Esophagus squamous epithelium (tissue), 5 donors: Measurements from ENCODE around the gene CASS4. TPM values are rescaled to one million over a fixed set of nuclear protein-coding genes. Genes with fewer than 3 reads are reported as not detected.

Experiments used
- DNase-seq: peaks from one replicate; lab custom pipeline; 2025; lab: John Stamatoyannopoulos, UW
- H3K27ac ChIP-seq, 4 donors: fragments of 200-600 bp; sonication (generic); one replicate each; pipeline ENCODE4 v1.5.1; 2016 to 2019; ENCODE audit warnings: mild to moderate bottlenecking in 1 of 4
- H3K27me3 ChIP-seq, 4 donors: fragments of 200-600 bp; sonication (generic); 1 replicate in 3 of 4; 2 replicates in 1 of 4; pipeline versions ENCODE4 v1.5.1 to v1.6.0; 2017 to 2021; ENCODE audit warnings: antibody characterized with exemption in 1 of 4
- H3K36me3 ChIP-seq, 3 donors: fragments of 200-600 bp; sonication (generic); one replicate each; pipeline ENCODE4 v1.5.1; 2016 to 2019
- H3K4me1 ChIP-seq, 3 donors: fragments of 200-600 bp; sonication (generic); one replicate each; pipeline ENCODE4 v1.5.1; 2017 to 2019
- H3K4me3 ChIP-seq, 4 donors: fragments of 200-600 bp; sonication (generic); 1 replicate in 3 of 4; 2 replicates in 1 of 4; pipeline ENCODE4 v1.5.1; 2016 to 2019; ENCODE audit warnings: mild to moderate bottlenecking in 2 of 4, moderate library complexity in 1 of 4
- H3K9me3 ChIP-seq, 3 donors: fragments of 200-600 bp; sonication (generic); one replicate each; pipeline ENCODE4 v1.5.1; 2016 to 2019
- POLR2A ChIP-seq, 4 donors: fragments of 450-650 bp; IDR thresholded peaks; one replicate each; pipeline ENCODE4 v1.6.1; 2017; ENCODE audit warnings: antibody characterized with exemption in 4 of 4, mild to moderate bottlenecking in 4 of 4, moderate library complexity in 3 of 4
- WGBS, 2 donors: methylation state at CpG; one replicate each; pipeline ENCODE4 v1.1.5; 2018; 5-methylcytosine and 5-hydroxymethylcytosine counted together
- intact Hi-C: fragments of 100-400 bp; cut with DNase I; formaldehyde crosslinking; loops from one replicate; pipeline ENCODE4 v1.15.0; 2022
- total RNA-seq, 4 donors: library from RNA; depleted of rRNA; stranded (reverse); fragments of >200 nt; gene quantifications; one replicate each; pipeline ENCODE4 v1.1.0, GENCODE V29; 2016
- TF ChIP-seq, protein P1 (sequence below), 6 experiments: fragments of 450-650 bp in 4 of 6; fragments of 200-600 bp in 2 of 6; sonication (generic) in 2 of 6; IDR thresholded peaks; one replicate each; pipeline ENCODE4 v1.5.1; 2016 to 2019; ENCODE audit warnings: antibody characterized with exemption in 6 of 6, mild to moderate bottlenecking in 4 of 6, moderate library complexity in 4 of 6
- donor health status: DM: yes; HTN: yes; CAD: no.

Gene CASS4
- total RNA-seq, 4 donors from 2014 or later, result 0.22 to 1.3 (median 0.63) TPM

- WGBS, 2 donors, result 21 to 35% methylated on average over 1 of the region's 1 CpG
- no peak for DNase-seq
- Histone ChIP-seq H3K4me1 (peaks cover 6 to 28% (median 7%) of the 10 kb centered on the region in 3 donors), H3K27me3 (no peaks in the 10 kb centered on the region), H3K27ac (no peak overlapping the region), H3K9me3 (no peaks in the 10 kb centered on the region), H3K36me3 (no peaks in the 10 kb centered on the region), H3K4me3 (no peak overlapping the region)
- TF ChIP-seq, protein P1, sequence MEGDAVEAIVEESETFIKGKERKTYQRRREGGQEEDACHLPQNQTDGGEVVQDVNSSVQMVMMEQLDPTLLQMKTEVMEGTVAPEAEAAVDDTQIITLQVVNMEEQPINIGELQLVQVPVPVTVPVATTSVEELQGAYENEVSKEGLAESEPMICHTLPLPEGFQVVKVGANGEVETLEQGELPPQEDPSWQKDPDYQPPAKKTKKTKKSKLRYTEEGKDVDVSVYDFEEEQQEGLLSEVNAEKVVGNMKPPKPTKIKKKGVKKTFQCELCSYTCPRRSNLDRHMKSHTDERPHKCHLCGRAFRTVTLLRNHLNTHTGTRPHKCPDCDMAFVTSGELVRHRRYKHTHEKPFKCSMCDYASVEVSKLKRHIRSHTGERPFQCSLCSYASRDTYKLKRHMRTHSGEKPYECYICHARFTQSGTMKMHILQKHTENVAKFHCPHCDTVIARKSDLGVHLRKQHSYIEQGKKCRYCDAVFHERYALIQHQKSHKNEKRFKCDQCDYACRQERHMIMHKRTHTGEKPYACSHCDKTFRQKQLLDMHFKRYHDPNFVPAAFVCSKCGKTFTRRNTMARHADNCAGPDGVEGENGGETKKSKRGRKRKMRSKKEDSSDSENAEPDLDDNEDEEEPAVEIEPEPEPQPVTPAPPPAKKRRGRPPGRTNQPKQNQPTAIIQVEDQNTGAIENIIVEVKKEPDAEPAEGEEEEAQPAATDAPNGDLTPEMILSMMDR (IDR thresholded peaks at IDR 0.05), result no peak
- no peak for TF ChIP-seq POLR2A (IDR thresholded peaks at IDR 0.05)
- intact Hi-C loops, result no loop called here
Observed at GRCh38 chr20:56423886-56424285, 11.8 kb downstream of the CASS4 start.

DNA sequence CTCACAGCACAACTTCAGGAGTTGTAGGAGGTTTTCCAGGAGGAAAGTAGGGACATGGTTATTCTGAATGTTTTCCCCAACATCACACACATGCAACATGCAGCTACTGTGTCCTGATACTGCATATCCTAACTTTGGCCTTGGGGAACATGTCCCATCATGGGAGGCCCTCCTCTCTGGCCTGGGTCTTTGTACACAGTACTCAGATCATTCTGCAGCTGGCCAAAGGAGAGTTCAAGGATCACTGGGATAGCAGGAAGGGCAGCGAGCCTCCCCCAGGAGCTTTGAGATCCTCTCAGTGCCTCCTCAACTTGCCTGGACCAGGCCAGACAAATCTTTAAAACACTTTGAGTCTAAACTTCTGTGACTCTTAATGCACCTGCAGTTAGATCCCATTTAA lies 12.9 kb downstream of the CASS4 start:
- no peaks in the 10 kb centered on the region for H3K9me3 ChIP-seq
- H3K27me3 ChIP-seq, result no peaks in the 10 kb centered on the region
- H3K27ac ChIP-seq, result no peak overlapping the region
- no peak overlapping the region for H3K4me3 ChIP-seq
- 100% methylated on average over 1 of the region's 1 CpG; no CpG with 5 or more reads in 1 of the 2 donors for WGBS, 2 donors
- no peak for DNase-seq
- H3K4me1 ChIP-seq, result peaks cover 8 to 27% (median 15%) of the 10 kb centered on the region in 3 donors
- H3K36me3 ChIP-seq, result no peaks in the 10 kb centered on the region
- intact Hi-C loops, result no loop called here
- TF ChIP-seq, protein P1 (IDR thresholded peaks at IDR 0.05), result no peak
- no peak for TF ChIP-seq POLR2A (IDR thresholded peaks at IDR 0.05)

DNA sequence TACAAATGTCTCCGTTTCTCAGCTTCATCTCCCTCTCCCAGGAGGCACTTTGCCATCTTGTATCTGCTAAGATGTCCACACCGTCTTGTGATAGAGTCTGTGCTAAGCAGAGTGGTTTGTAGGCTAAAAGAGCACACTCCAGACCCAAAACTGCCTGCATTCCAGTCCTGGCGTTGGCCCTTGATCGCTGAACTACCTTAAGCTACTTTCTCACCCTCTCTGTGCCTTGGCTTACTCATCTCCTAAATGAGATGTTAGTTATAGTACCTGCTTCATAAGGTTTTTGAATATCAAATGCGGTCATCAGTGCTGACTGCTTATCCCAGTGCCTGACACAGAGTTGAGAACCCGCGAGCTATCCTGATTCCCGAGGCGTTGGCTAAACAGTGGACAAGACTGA lies 14.0 kb downstream of the CASS4 start:
- H3K4me1 ChIP-seq, result peaks cover 8 to 27% (median 17%) of the 10 kb centered on the region in 3 donors
- 85 to 91% methylated on average over 7 to 9 of the region's 9 CpGs for WGBS, 2 donors
- intact Hi-C loops, result no loop called here

GRCh38 chr20:56426926-56427325 lies 14.9 kb downstream of the CASS4 start:
- no peaks in the 10 kb centered on the region for H3K9me3 ChIP-seq
- H3K36me3 ChIP-seq, result no peaks in the 10 kb centered on the region
- no peaks in the 10 kb centered on the region for H3K27me3 ChIP-seq
- H3K4me1 ChIP-seq, result peaks cover 8 to 26% (median 17%) of the 10 kb centered on the region in 3 donors
- no peak overlapping the region for H3K27ac ChIP-seq
- DNase-seq, result no peak
- H3K4me3 ChIP-seq, result no peak overlapping the region
- intact Hi-C loops, result no loop called here
- TF ChIP-seq, protein P1 (IDR thresholded peaks at IDR 0.05), result no peak
- TF ChIP-seq POLR2A (IDR thresholded peaks at IDR 0.05), result no peak

More for the DNA sequence above, 14.0 kb downstream of the CASS4 start:
- no peak overlapping the region for H3K4me3 ChIP-seq
- no peaks in the 10 kb centered on the region for H3K27me3 ChIP-seq
- no peak overlapping the region for H3K27ac ChIP-seq
- H3K36me3 ChIP-seq, result no peaks in the 10 kb centered on the region
- no peaks in the 10 kb centered on the region for H3K9me3 ChIP-seq
- DNase-seq, result no peak
- no peak for TF ChIP-seq POLR2A (IDR thresholded peaks at IDR 0.05)
- TF ChIP-seq, protein P1 (IDR thresholded peaks at IDR 0.05), result no peak

- Histone ChIP-seq H3K4me1 (peaks cover 8 to 18% (median 17%) of the 10 kb centered on the region in 3 donors), H3K4me3 (no peak overlapping the region), H3K36me3 (no peaks in the 10 kb centered on the region), H3K9me3 (no peaks in the 10 kb centered on the region), H3K27me3 (no peaks in the 10 kb centered on the region), H3K27ac (no peak overlapping the region)
- no peak for DNase-seq
- TF ChIP-seq, protein P1 (IDR thresholded peaks at IDR 0.05), result no peak
- no peak for TF ChIP-seq POLR2A (IDR thresholded peaks at IDR 0.05)
- intact Hi-C loops, result no loop called here
- WGBS, 2 donors, result 75 to 87% methylated on average over 4 of the region's 4 CpGs
Observed at GRCh38 chr20:56427797-56428196, 15.7 kb downstream of the CASS4 start.
